NB4 (cell line): ENCODE results near the gene GALNT18.
A peak's percentile ranks its signal among the peaks of the same experiment; 100 is the strongest.

Experiments used
- DNase-seq: peaks from one replicate; pipeline ENCODE4 v3.0.0; 2010; ENCODE audit warnings: low read depth
- H3K4me3 ChIP-seq: one replicate; pipeline ENCODE4 v1.5.1; 2011; ENCODE audit warnings: mild to moderate bottlenecking, low read depth, low read length, moderate library complexity
- CTCF ChIP-seq: IDR thresholded peaks from one replicate; pipeline ENCODE4 v1.5.1; 2012; ENCODE audit warnings: low read depth, low read length
- MAX ChIP-seq: IDR thresholded peaks from 2 replicates; pipeline ENCODE4 v1.6.1; 2011; ENCODE audit warnings: low read depth, low read length
- MYC ChIP-seq: IDR thresholded peaks from 2 replicates; pipeline ENCODE4 v1.6.1; 2011; ENCODE audit warnings: low read depth, low read length
- POLR2A ChIP-seq: IDR thresholded peaks from 2 replicates; pipeline ENCODE4 v1.6.1; 2011; ENCODE audit warnings: mild to moderate bottlenecking; ENCODE audit not compliant: insufficient read length; ENCODE audit errors: extremely low read depth

The GALNT18 gene

GRCh38 chr11:11624204-11624603, 2.4 kb upstream of the GALNT18 start:
- no peak for TF ChIP-seq CTCF
- TF ChIP-seq MAX, result no peak
- TF ChIP-seq MYC, result no peak
- no peak for TF ChIP-seq POLR2A
- H3K4me3 ChIP-seq, result no peak overlapping the region
- DNase-seq, result no peak

GRCh38 chr11:11622772-11623171, 967 bp upstream of the GALNT18 start:
- no peak for TF ChIP-seq MAX
- no peak for TF ChIP-seq POLR2A
- TF ChIP-seq MYC, result no peak
- no peak for TF ChIP-seq CTCF
- no peak overlapping the region for H3K4me3 ChIP-seq
- DNase-seq, result no peak

GRCh38 chr11:11622340-11622706, 518 bp upstream of the GALNT18 start:
- no peak for DNase-seq
- H3K4me3 ChIP-seq, result no peak overlapping the region
- TF ChIP-seq MAX, result no peak
- TF ChIP-seq CTCF, result no peak
- TF ChIP-seq POLR2A, result no peak
- no peak for TF ChIP-seq MYC

GRCh38 chr11:11620921-11621572, 758 bp downstream of the GALNT18 start:
- peak; percentile 1 for DNase-seq
- TF ChIP-seq MAX, result no peak
- TF ChIP-seq CTCF, result no peak
- TF ChIP-seq POLR2A, result no peak
- no peak for TF ChIP-seq MYC
- no peak overlapping the region for H3K4me3 ChIP-seq

- TF ChIP-seq CTCF, result no peak
- no peak for TF ChIP-seq MAX
- no peak for TF ChIP-seq MYC
- no peak for DNase-seq
- H3K4me3 ChIP-seq, result no peak overlapping the region
Observed at GRCh38 chr11:11620173-11620920, 1.5 kb downstream of the GALNT18 start.
